ENCODE data around the gene RAB5B. TPM values are rescaled to one million over a fixed set of nuclear protein-coding genes. Genes with fewer than 3 reads are reported as not detected.

RAB5B gene
- total RNA-seq, 1 experiment from 2014 or later = 102 TPM

- Histone ChIP-seq H3K9me3 (ENCODE audit: control insufficient read depth, insufficient read depth, low read depth, low read length) (no peaks in the 10 kb centered on the region), H3K36me3 (ENCODE audit: control insufficient read depth, insufficient read depth, low read length) (no peaks in the 10 kb centered on the region), H3K4me1 (ENCODE audit: control insufficient read depth, insufficient read depth, low read length) (peaks cover 4% of the 10 kb centered on the region; the same call in 1 of the 2 replicates), H3K27me3 (ENCODE audit: control insufficient read depth, insufficient read depth, low read length) (no peaks in the 10 kb centered on the region), H3K27ac (ENCODE audit: low read length) (no peak overlapping the region), H3K4me3 (ENCODE audit: low read depth in 2 of 2, low read length in 2 of 2) (no peak overlapping the region)
- intact Hi-C loops (cut with micrococcal nuclease; ENCODE audit: unreplicated experiment) = loop anchor here (10.0 kb wide), 1 partner anchor 198 kb away; the partner anchor contains the start of gene GDF11
- ATAC-seq = no peak
- no TSS peak for BruUV-seq (replicated peaks)
- POLR2A ChIA-PET = no interaction called here
- DNase-seq (ENCODE audit: low read depth, low spot score) = no peak
- TF ChIP-seq SIN3A (IDR thresholded peaks at IDR 0.05; ENCODE audit: borderline replicate concordance, insufficient read depth, low read depth, low read length) = no peak
- TF ChIP-seq CTCF (IDR thresholded peaks at IDR 0.05) = no peak
- TF ChIP-seq TCF7L2 (IDR thresholded peaks at IDR 0.05; ENCODE audit: low read depth, low read length) = no peak
- no peak for TF ChIP-seq POLR2AphosphoS5 (IDR thresholded peaks at IDR 0.05; ENCODE audit: low read depth, low read length)
- no peak for TF ChIP-seq REST (IDR thresholded peaks at IDR 0.05; ENCODE audit: insufficient read depth in 1 of 2, low read depth in 2 of 2, low read length in 1 of 2)
- CTCF ChIA-PET = interaction anchor here (0.7 kb wide), 1 partner anchor 864 kb away, joined by 3 read pairs; no protein-coding TSS in a partner anchor
- in situ Hi-C loops (cut with HindIII; ENCODE audit: low pct_unique_long_range_greater_than_20kb, low sequenced_read_pairs) = no loop called here
Measured at GRCh38 chr12:55942577-55943136, 31.2 kb upstream of the RAB5B start.

DNA sequence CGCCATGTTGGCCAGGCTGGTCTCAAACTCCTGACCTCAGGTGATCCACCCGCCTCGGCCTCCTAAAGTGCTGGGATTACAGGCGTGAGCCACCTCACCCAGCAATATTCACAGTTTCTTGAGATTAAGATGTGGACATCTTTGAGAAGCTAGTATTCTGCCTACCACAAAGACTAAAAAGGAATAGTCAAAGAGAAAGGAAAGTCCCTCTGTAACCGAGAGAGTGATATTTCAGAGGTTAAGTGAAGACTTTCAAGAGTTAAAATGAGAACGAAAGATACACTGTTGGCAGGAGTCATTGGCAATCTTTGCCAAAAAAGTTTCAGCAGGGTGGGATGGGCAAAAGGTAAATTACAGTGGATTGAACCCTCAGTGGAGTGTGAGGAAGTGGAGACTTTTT, 27.3 kb upstream of the RAB5B start:
- ChIA-PET CTCF (interaction anchor here (0.7 kb wide), 1 partner anchor 154 kb away, joined by 9 read pairs; no protein-coding TSS in a partner anchor), POLR2A (no interaction called here)
- TF ChIP-seq POLR2AphosphoS5 (IDR thresholded peaks at IDR 0.05; ENCODE audit: low read depth, low read length) = no peak
- no peak for TF ChIP-seq SIN3A (IDR thresholded peaks at IDR 0.05; ENCODE audit: borderline replicate concordance, insufficient read depth, low read depth, low read length)
- no peak for TF ChIP-seq CTCF (IDR thresholded peaks at IDR 0.05)
- TF ChIP-seq TCF7L2 (IDR thresholded peaks at IDR 0.05; ENCODE audit: low read depth, low read length) = no peak
- no peak for TF ChIP-seq REST (IDR thresholded peaks at IDR 0.05; ENCODE audit: insufficient read depth in 1 of 2, low read depth in 2 of 2, low read length in 1 of 2)
- Histone ChIP-seq H3K27ac (ENCODE audit: low read length) (no peak overlapping the region), H3K36me3 (ENCODE audit: control insufficient read depth, insufficient read depth, low read length) (no peaks in the 10 kb centered on the region), H3K4me1 (ENCODE audit: control insufficient read depth, insufficient read depth, low read length) (no peaks in the 10 kb centered on the region), H3K9me3 (ENCODE audit: control insufficient read depth, insufficient read depth, low read depth, low read length) (no peaks in the 10 kb centered on the region), H3K27me3 (ENCODE audit: control insufficient read depth, insufficient read depth, low read length) (no peaks in the 10 kb centered on the region), H3K4me3 (ENCODE audit: low read depth in 2 of 2, low read length in 2 of 2) (no peak overlapping the region)
- intact Hi-C loops (cut with micrococcal nuclease; ENCODE audit: unreplicated experiment) (loop anchor here (10.0 kb wide), 1 partner anchor 202 kb away; the partner anchor contains the start of gene GDF11), in situ Hi-C loops (cut with HindIII; ENCODE audit: low pct_unique_long_range_greater_than_20kb, low sequenced_read_pairs) (no loop called here)
- ATAC-seq (no peak), DNase-seq (ENCODE audit: low read depth, low spot score) (no peak)
- no TSS peak for BruUV-seq (replicated peaks)
